ENCODE data around the gene DCAF10.

The DCAF10 gene

DNA sequence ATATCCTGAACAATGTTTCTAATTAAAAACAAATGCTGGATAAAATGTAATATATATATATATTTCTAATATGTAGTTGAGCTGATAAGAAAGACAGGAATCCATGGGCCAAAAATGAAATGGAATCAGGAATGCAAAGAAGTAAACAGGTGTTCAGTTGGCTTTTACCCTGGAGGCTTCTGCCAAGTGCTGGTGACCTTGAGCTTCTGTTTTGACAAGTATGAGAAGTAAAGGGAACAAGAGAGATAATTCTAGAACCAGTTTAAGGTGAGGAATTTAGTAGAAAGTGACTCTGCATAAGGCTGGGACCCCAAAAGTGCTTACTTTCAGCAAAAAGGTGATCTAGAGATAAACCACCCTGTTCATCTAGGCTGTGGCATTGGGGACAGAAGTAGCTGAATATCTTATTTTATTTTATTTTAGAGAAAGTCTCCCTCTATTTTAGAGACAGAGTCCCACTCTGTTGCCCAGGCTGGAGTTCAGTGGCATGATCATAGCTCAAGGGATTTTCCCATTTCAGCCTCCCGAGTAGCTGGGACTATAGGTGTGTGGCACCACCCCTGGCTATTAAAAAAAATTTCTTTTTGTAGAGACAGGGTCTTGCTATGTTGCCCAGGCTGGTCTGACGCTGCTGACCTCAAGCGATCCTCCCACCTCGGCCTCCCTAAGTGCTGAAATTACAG lies 27.0 kb downstream of the DCAF10 start:
- H3K36me3 ChIP-seq (ENCODE audit: control insufficient read depth, insufficient read depth, low read length, severe bottlenecking) = peaks cover 57% of the 10 kb centered on the region
- no peak overlapping the region for H3K4me3 ChIP-seq (ENCODE audit: low read length)
- no peaks in the 10 kb centered on the region for H3K27me3 ChIP-seq (replicated peaks; ENCODE audit: control insufficient read depth, insufficient read depth, low read length)
- H3K9me3 ChIP-seq (ENCODE audit: control insufficient read depth, low read length) = no peaks in the 10 kb centered on the region
- H3K4me1 ChIP-seq (ENCODE audit: control insufficient read depth, insufficient read depth, low read length) = no peaks in the 10 kb centered on the region
- no peak for DNase-seq (ENCODE audit: low read depth)
- H3K9ac ChIP-seq (ENCODE audit: low read length) = no peak overlapping the region

DNA sequence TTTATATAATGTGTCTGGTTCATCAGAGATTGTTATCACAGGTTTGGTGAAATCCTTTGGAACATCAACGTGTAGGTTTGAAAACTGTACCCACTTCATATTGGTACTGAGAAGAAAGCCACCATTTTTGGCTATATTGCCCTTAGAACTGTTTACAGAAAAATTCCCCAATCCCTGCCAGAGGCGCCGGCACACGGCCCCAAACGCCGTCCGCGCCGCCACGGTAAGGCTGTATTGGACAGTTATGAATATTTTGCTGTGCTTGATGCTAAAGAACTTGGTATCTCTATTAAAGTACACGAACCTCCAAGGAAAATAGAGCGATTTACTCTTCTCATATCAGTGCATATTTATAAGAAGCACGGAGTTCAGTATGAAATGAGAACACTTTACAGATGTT lies 35.2 kb downstream of the DCAF10 start:
- peaks cover 10% of the 10 kb centered on the region for H3K4me1 ChIP-seq (ENCODE audit: control insufficient read depth, insufficient read depth, low read length)
- H3K4me3 ChIP-seq (ENCODE audit: low read length) = no peak overlapping the region
- H3K27me3 ChIP-seq (replicated peaks; ENCODE audit: control insufficient read depth, insufficient read depth, low read length) = no peaks in the 10 kb centered on the region
- H3K9me3 ChIP-seq (ENCODE audit: control insufficient read depth, low read length) = no peaks in the 10 kb centered on the region
- DNase-seq (ENCODE audit: low read depth) = no peak
- H3K36me3 ChIP-seq (ENCODE audit: control insufficient read depth, insufficient read depth, low read length, severe bottlenecking) = peaks cover 5% of the 10 kb centered on the region
- H3K9ac ChIP-seq (ENCODE audit: low read length) = no peak overlapping the region

DNA sequence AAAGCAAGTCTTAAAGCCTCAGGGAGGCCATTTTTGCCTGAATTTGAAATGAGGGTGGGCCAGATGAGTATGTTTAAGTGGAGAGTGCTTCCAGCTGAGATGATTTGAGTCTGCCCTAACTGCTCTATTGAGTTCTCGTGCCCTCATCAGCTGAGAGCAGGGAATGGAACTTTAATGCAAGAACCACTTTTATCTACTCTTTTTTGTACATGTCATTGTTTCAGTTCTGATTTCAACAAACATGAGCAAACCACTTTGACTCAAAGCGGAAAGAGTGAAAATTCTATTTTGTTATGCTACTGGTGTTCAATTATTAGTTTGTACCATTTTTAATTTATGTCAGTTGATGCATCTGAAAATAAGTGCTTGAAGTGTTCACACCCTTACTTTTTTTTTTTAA lies 35.8 kb downstream of the DCAF10 start:
- no peak for DNase-seq (ENCODE audit: low read depth)
- Histone ChIP-seq H3K4me1 (ENCODE audit: control insufficient read depth, insufficient read depth, low read length) (peaks cover 12% of the 10 kb centered on the region), H3K4me3 (ENCODE audit: low read length) (no peak overlapping the region), H3K27me3 (replicated peaks; ENCODE audit: control insufficient read depth, insufficient read depth, low read length) (no peaks in the 10 kb centered on the region), H3K9ac (ENCODE audit: low read length) (no peak overlapping the region), H3K9me3 (ENCODE audit: control insufficient read depth, low read length) (no peaks in the 10 kb centered on the region), H3K36me3 (ENCODE audit: control insufficient read depth, insufficient read depth, low read length, severe bottlenecking) (peaks cover 8% of the 10 kb centered on the region)

DNA sequence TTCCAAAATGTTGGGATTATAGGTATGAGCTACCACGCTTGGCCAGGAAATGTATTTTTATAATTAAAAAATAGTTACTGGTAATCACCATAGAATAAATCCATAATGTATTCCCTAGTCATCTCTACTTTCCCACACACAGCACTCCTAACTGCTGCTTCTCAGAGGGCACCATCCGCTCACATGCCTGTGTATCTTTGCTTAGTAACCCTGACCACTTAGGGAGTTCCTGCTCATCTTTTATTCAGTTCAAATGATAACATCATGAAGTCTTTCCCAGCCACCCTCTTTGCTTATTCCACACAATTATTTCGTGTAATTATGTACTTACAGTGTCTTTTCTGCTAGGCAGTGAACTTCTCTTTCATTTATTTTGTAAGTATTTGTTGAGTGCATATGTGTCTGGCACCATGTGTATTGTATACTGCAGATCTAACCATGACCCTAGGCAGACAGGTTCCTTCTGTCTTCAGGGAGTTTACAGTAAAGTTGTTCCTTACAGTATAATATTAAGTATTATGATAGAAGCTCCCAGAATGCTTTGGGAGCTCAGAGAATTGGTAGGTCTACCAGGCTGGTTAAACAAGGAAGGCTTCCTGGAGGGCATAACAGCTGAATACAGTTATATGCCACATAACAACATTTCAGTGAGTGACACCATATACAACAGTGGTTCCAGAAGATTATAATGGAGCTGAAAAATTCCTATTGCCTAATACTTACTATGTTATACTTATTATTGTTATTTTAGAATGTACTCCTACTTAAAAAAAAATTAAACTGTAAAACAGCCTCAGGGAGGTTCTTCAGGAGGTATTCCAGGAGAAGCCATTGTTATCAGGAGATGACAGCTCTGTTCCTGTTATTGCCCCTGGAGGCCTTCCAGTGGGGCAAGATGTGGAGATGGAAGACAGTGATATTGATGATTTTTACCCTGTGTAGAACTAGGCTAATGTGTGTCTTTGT lies 39.2 kb downstream of the DCAF10 start:
- Histone ChIP-seq H3K27me3 (replicated peaks; ENCODE audit: control insufficient read depth, insufficient read depth, low read length) (no peaks in the 10 kb centered on the region), H3K4me3 (ENCODE audit: low read length) (no peak overlapping the region), H3K9me3 (ENCODE audit: control insufficient read depth, low read length) (no peaks in the 10 kb centered on the region), H3K9ac (ENCODE audit: low read length) (no peak overlapping the region), H3K4me1 (ENCODE audit: control insufficient read depth, insufficient read depth, low read length) (peaks cover 12% of the 10 kb centered on the region), H3K36me3 (ENCODE audit: control insufficient read depth, insufficient read depth, low read length, severe bottlenecking) (peaks cover 18% of the 10 kb centered on the region)
- DNase-seq (ENCODE audit: low read depth) = peak; percentile 55

GRCh38 chr9:37840560-37841194 lies 40.1 kb downstream of the DCAF10 start:
- Histone ChIP-seq H3K4me1 (ENCODE audit: control insufficient read depth, insufficient read depth, low read length) (peaks cover 12% of the 10 kb centered on the region), H3K9me3 (ENCODE audit: control insufficient read depth, low read length) (no peaks in the 10 kb centered on the region), H3K27me3 (replicated peaks; ENCODE audit: control insufficient read depth, insufficient read depth, low read length) (no peaks in the 10 kb centered on the region), H3K9ac (ENCODE audit: low read length) (no peak overlapping the region), H3K36me3 (ENCODE audit: control insufficient read depth, insufficient read depth, low read length, severe bottlenecking) (peaks cover 27% of the 10 kb centered on the region), H3K4me3 (ENCODE audit: low read length) (no peak overlapping the region)
- peak; percentile 74 for DNase-seq (ENCODE audit: low read depth)

- Histone ChIP-seq H3K4me3 (ENCODE audit: low read length) (no peak overlapping the region), H3K4me1 (ENCODE audit: control insufficient read depth, insufficient read depth, low read length) (no peaks in the 10 kb centered on the region), H3K36me3 (ENCODE audit: control insufficient read depth, insufficient read depth, low read length, severe bottlenecking) (peaks cover 27% of the 10 kb centered on the region), H3K27me3 (replicated peaks; ENCODE audit: control insufficient read depth, insufficient read depth, low read length) (no peaks in the 10 kb centered on the region), H3K9me3 (ENCODE audit: control insufficient read depth, low read length) (no peaks in the 10 kb centered on the region), H3K9ac (ENCODE audit: low read length) (no peak overlapping the region)
- no peak for DNase-seq (ENCODE audit: low read depth)
Observed at GRCh38 chr9:37852222-37852621, 51.6 kb downstream of the DCAF10 start.

GRCh38 chr9:37856551-37856950 lies 56.0 kb downstream of the DCAF10 start:
- Histone ChIP-seq H3K36me3 (ENCODE audit: control insufficient read depth, insufficient read depth, low read length, severe bottlenecking) (peaks cover 56% of the 10 kb centered on the region), H3K4me1 (ENCODE audit: control insufficient read depth, insufficient read depth, low read length) (no peaks in the 10 kb centered on the region), H3K9ac (ENCODE audit: low read length) (no peak overlapping the region), H3K27me3 (replicated peaks; ENCODE audit: control insufficient read depth, insufficient read depth, low read length) (no peaks in the 10 kb centered on the region), H3K9me3 (ENCODE audit: control insufficient read depth, low read length) (no peaks in the 10 kb centered on the region), H3K4me3 (ENCODE audit: low read length) (no peak overlapping the region)
- DNase-seq (ENCODE audit: low read depth) = no peak

DNA sequence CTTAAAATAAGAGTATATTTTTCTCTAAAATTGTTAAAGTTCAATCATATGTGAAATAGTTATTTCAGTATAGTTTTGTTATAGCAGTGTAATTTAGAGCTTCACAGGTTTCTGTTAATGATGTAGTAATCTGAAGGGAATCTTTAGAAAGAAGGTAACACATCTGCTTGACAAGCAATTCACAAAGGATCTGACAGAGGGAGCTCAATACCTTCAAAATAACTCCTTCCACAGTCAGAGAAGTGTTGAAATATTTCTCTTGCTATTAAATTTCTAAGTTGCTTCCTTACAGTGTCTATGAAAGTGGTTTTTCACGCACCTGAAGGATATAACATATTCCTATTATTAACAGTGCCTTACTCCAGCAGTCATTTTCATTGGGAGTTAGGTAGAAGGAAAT lies 58.4 kb downstream of the DCAF10 start:
- H3K36me3 ChIP-seq (ENCODE audit: control insufficient read depth, insufficient read depth, low read length, severe bottlenecking) = peaks cover 72% of the 10 kb centered on the region
- no peak overlapping the region for H3K9ac ChIP-seq (ENCODE audit: low read length)
- DNase-seq (ENCODE audit: low read depth) = peak; percentile 42
- no peaks in the 10 kb centered on the region for H3K27me3 ChIP-seq (replicated peaks; ENCODE audit: control insufficient read depth, insufficient read depth, low read length)
- H3K9me3 ChIP-seq (ENCODE audit: control insufficient read depth, low read length) = no peaks in the 10 kb centered on the region
- H3K4me1 ChIP-seq (ENCODE audit: control insufficient read depth, insufficient read depth, low read length) = no peaks in the 10 kb centered on the region
- no peak overlapping the region for H3K4me3 ChIP-seq (ENCODE audit: low read length)

- H3K27me3 ChIP-seq (replicated peaks; ENCODE audit: control insufficient read depth, insufficient read depth, low read length) = no peaks in the 10 kb centered on the region
- H3K9me3 ChIP-seq (ENCODE audit: control insufficient read depth, low read length) = no peaks in the 10 kb centered on the region
- no peak overlapping the region for H3K9ac ChIP-seq (ENCODE audit: low read length)
- peaks cover 59% of the 10 kb centered on the region for H3K36me3 ChIP-seq (ENCODE audit: control insufficient read depth, insufficient read depth, low read length, severe bottlenecking)
- H3K4me3 ChIP-seq (ENCODE audit: low read length) = no peak overlapping the region
- no peak for DNase-seq (ENCODE audit: low read depth)
- no peaks in the 10 kb centered on the region for H3K4me1 ChIP-seq (ENCODE audit: control insufficient read depth, insufficient read depth, low read length)
Observed at GRCh38 chr9:37862530-37862929, 61.9 kb downstream of the DCAF10 start.

GRCh38 chr9:37870081-37870798 lies 69.6 kb downstream of the DCAF10 start:
- no peaks in the 10 kb centered on the region for H3K27me3 ChIP-seq (replicated peaks; ENCODE audit: control insufficient read depth, insufficient read depth, low read length)
- H3K4me1 ChIP-seq (ENCODE audit: control insufficient read depth, insufficient read depth, low read length) = no peaks in the 10 kb centered on the region
- no peaks in the 10 kb centered on the region for H3K9me3 ChIP-seq (ENCODE audit: control insufficient read depth, low read length)
- H3K9ac ChIP-seq (ENCODE audit: low read length) = no peak overlapping the region
- no peak overlapping the region for H3K4me3 ChIP-seq (ENCODE audit: low read length)
- peaks cover 7% of the 10 kb centered on the region for H3K36me3 ChIP-seq (ENCODE audit: control insufficient read depth, insufficient read depth, low read length, severe bottlenecking)
- DNase-seq (ENCODE audit: low read depth) = no peak

DNA sequence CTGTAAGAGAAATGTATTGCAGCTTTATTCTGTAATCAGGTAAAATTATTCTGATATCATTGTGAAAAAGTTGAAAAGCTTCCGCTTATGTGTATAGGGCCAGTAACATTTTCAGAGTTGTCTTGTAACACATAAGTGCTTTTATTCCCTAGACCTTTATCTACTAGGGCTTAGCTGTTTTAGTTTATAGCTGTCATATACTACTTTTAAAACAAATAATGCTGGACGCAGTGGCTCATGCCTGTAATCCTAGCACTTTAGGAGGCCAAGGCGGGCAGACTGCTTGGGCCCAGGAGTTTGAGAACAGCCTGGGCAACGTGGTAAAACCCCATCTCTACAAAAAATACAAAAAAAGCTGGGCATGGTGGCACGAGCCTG lies 70.2 kb downstream of the DCAF10 start:
- Histone ChIP-seq H3K4me1 (ENCODE audit: control insufficient read depth, insufficient read depth, low read length) (no peaks in the 10 kb centered on the region), H3K4me3 (ENCODE audit: low read length) (no peak overlapping the region), H3K27me3 (replicated peaks; ENCODE audit: control insufficient read depth, insufficient read depth, low read length) (no peaks in the 10 kb centered on the region), H3K9ac (ENCODE audit: low read length) (no peak overlapping the region), H3K9me3 (ENCODE audit: control insufficient read depth, low read length) (no peaks in the 10 kb centered on the region), H3K36me3 (ENCODE audit: control insufficient read depth, insufficient read depth, low read length, severe bottlenecking) (peaks cover 7% of the 10 kb centered on the region)
- DNase-seq (ENCODE audit: low read depth) = no peak
